ENCODE measurements around the gene NEK6. TPM values are rescaled to one million over a fixed set of nuclear protein-coding genes. Genes with fewer than 3 reads are reported as not detected.

The NEK6 gene
- total RNA-seq, 2 experiments from 2014 or later: 0.89 to 1.7 TPM

- intact Hi-C loops (cut with DNase I, micrococcal nuclease): loop anchor here in 1 of 2 experiments (5.0 kb wide), 1 partner anchor 267 kb away; no protein-coding TSS in a partner anchor
- Histone ChIP-seq H3K27ac (ENCODE audit: low read depth in 1 of 2, low read length in 2 of 2) (no peak overlapping the region), H3K4me3 (ENCODE audit: low read length) (no peak overlapping the region), H3K27me3 (ENCODE audit: control insufficient read depth in 1 of 2, insufficient read depth in 2 of 2, low read length in 2 of 2) (no peaks in the 10 kb centered on the region), H3K4me1 (ENCODE audit: insufficient read depth, low read length) (peaks cover 6% of the 10 kb centered on the region), H3K36me3 (ENCODE audit: insufficient read depth, low read length) (peaks cover 26% of the 10 kb centered on the region), H3K9me3 (ENCODE audit: control insufficient read depth in 1 of 2, insufficient read depth in 1 of 2, low read length in 2 of 2) (no peaks in the 10 kb centered on the region)
- ATAC-seq (ENCODE audit: poor library complexity): no peak
- Mint-ChIP-seq H3K27me3 (no peaks in the 10 kb centered on the region), H3K4me3 (no peak overlapping the region), H3K27ac (no peak overlapping the region), H3K9me3 (no peaks in the 10 kb centered on the region), H3K36me3 (ENCODE audit: low read depth) (peaks cover 75% of the 10 kb centered on the region), H3K4me1 (ENCODE audit: low read depth) (peaks cover 68% of the 10 kb centered on the region)
- ChIA-PET POLR2A (no interaction called here), CTCF (no interaction called here)
- DNase-seq: peak in 1 of 14 experiments; percentile 10
- TF ChIP-seq CTCF (IDR thresholded peaks at IDR 0.05): no peak
Measured at GRCh38 chr9:124394167-124394566, 136.4 kb downstream of the NEK6 start.

GRCh38 chr9:124394596-124394995 lies 136.8 kb downstream of the NEK6 start:
- H3K4me1 Mint-ChIP-seq (ENCODE audit: low read depth): peaks cover 66% of the 10 kb centered on the region
- intact Hi-C loops (cut with DNase I, micrococcal nuclease): loop anchor here in 1 of 2 experiments (5.0 kb wide), 1 partner anchor 267 kb away; no protein-coding TSS in a partner anchor
- Histone ChIP-seq H3K4me3 (ENCODE audit: low read length) (no peak overlapping the region), H3K9me3 (ENCODE audit: control insufficient read depth in 1 of 2, insufficient read depth in 1 of 2, low read length in 2 of 2) (no peaks in the 10 kb centered on the region), H3K4me1 (ENCODE audit: insufficient read depth, low read length) (peaks cover 4% of the 10 kb centered on the region), H3K36me3 (ENCODE audit: insufficient read depth, low read length) (peaks cover 26% of the 10 kb centered on the region), H3K27me3 (ENCODE audit: control insufficient read depth in 1 of 2, insufficient read depth in 2 of 2, low read length in 2 of 2) (no peaks in the 10 kb centered on the region), H3K27ac (ENCODE audit: low read depth in 1 of 2, low read length in 2 of 2) (no peak overlapping the region)
- H3K36me3 Mint-ChIP-seq (ENCODE audit: low read depth): peaks cover 74% of the 10 kb centered on the region
- DNase-seq (peak in 1 of 14 experiments; percentile 7), ATAC-seq (ENCODE audit: poor library complexity) (no peak)
- POLR2A ChIA-PET: no interaction called here
- peak overlapping the region; percentile 27 for H3K27ac Mint-ChIP-seq
- no peak for TF ChIP-seq CTCF (IDR thresholded peaks at IDR 0.05)
- H3K4me3 Mint-ChIP-seq: no peak overlapping the region
- H3K27me3 Mint-ChIP-seq: no peaks in the 10 kb centered on the region
- CTCF ChIA-PET: no interaction called here
- H3K9me3 Mint-ChIP-seq: no peaks in the 10 kb centered on the region

- peaks cover 82% of the 10 kb centered on the region for H3K36me3 Mint-ChIP-seq (ENCODE audit: low read depth)
- H3K4me1 ChIP-seq (ENCODE audit: insufficient read depth, low read length): peaks cover 3% of the 10 kb centered on the region
- no peaks in the 10 kb centered on the region for H3K27me3 Mint-ChIP-seq
- peaks cover 33% of the 10 kb centered on the region for H3K36me3 ChIP-seq (ENCODE audit: insufficient read depth, low read length)
- no peak overlapping the region for H3K27ac Mint-ChIP-seq
- H3K4me1 Mint-ChIP-seq (ENCODE audit: low read depth): peaks cover 63% of the 10 kb centered on the region
- no peak overlapping the region for H3K27ac ChIP-seq (ENCODE audit: low read depth in 1 of 2, low read length in 2 of 2)
- CTCF ChIA-PET: interaction anchor here (1.0 kb wide), 1 partner anchor 12 kb away, joined by 3 read pairs; no protein-coding TSS in a partner anchor
- no peak overlapping the region for H3K4me3 ChIP-seq (ENCODE audit: low read length)
- H3K9me3 ChIP-seq (ENCODE audit: control insufficient read depth in 1 of 2, insufficient read depth in 1 of 2, low read length in 2 of 2): no peaks in the 10 kb centered on the region
- no peak for TF ChIP-seq CTCF (IDR thresholded peaks at IDR 0.05)
- ATAC-seq (ENCODE audit: poor library complexity) (no peak), DNase-seq (no peak)
- intact Hi-C loops (cut with DNase I, micrococcal nuclease): no loop called here
- H3K27me3 ChIP-seq (ENCODE audit: control insufficient read depth in 1 of 2, insufficient read depth in 2 of 2, low read length in 2 of 2): no peaks in the 10 kb centered on the region
- H3K4me3 Mint-ChIP-seq: no peak overlapping the region
- POLR2A ChIA-PET: no interaction called here
- H3K9me3 Mint-ChIP-seq: no peaks in the 10 kb centered on the region
Measured at GRCh38 chr9:124395826-124396225, 138.1 kb downstream of the NEK6 start.
